ENCODE results near the gene PTPN6.

The PTPN6 gene

DNA sequence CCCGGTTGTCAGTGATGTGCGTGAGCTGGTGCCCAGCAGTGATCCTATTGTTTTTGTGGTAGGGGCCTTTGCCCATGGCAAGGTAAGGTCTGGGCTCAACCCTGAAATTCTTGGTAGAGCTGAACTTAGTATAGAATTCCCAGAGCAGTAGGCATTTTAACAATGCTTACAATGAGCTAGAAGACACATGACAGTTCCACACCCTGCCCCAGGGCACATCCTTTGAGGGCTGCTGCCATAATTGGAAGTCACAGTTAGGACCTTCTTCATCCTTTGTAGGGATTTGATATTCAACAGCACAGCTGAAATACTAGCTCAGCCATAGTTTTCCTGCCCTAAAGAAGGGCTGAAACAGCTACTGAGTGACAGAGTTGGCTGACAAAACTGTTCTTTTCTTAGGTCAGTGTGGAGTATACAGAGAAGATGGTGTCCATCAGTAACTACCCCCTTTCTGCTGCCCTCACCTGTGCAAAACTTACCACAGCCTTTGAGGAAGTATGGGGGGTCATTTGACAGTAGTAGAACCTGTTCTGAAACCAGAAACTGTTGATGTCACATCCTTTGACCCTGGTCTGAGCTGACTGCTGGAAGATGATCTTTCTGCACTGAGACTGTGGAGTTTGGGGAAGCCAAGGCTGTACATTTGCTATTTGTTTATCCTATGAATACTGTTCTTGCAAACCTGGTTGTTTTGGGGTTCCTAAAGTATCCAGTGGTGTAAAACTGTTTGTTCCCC lies 24.3 kb downstream of the PTPN6 start:
- DNase-seq = no peak

DNA sequence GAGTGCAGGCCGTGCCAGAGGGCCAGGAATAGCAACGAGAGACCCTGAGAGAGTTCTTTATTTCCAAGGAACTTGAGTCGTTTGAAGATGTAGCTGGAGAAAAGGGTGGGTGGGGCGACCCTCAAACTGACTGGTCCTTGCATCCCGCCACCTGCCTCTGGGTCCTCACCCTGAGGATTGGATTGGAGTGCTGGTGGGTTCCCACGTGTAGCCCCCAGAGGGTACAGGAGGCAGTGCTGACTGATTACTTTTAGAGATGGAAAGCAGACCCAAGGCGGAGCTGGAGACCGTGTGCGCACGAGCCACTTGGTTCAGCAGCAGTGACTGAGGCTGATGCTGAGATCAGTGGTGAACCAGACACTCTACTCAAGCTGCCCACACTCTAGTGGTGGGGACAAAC lies 26.5 kb downstream of the PTPN6 start:
- no peak for DNase-seq

DNA sequence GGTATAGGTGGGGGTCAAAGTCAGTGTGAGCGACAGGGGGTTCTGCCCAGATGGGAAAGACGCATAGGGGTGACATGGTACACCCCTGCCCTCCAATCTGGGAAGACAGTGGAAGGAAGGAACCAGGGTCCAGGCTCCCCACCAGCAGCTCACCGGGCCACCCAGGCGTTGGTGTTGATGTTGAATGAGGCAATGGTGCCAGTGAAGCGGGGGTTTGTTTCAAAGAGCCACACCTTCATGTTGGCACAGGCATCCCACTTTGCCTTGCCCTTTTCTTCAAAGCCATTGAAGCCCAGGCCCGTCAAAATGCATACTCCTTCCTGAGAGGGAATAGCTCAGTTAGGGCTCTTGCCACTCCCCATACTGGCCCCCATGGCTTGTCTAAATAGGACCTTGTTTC lies 27.0 kb downstream of the PTPN6 start:
- no peak for DNase-seq

DNA sequence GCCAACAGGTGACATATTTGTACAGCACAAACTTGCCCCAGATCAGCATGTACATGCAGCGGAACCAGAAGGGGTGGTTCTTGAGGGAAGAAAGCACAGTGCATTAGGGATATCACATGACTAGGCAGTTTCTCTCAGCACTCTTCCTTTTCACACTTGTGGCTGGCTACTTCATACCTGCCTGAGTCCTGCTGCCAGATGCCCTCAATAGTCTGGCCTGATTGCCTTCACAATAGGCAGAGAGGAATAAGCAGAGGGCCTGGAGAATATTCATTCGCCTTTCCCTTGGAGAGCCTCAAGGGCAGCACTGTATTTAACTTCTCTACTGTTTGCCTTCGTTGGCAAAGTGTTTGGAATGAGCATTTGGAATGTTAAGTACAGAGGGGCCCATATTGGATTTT lies 27.5 kb downstream of the PTPN6 start:
- DNase-seq = no peak

DNA sequence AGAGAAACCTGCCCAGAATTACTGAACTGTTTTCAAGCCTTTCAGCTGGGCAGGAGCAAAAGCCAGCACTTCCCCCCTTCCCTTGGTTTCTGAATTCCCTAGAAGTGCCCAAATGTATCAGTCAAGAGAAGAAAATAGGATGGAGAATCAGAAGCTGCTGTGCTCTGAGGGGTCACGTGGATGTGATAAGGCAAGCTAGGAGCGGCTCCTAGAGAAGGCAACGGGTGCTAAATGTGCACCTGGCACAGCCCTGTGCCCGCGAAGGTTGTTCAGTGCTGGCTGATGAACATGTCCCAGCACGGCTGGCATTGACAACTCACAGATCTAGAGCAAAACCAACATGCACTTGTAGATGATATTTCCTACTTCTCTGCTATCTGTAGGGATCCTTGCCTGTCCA lies 27.9 kb downstream of the PTPN6 start:
- no peak for DNase-seq

DNA sequence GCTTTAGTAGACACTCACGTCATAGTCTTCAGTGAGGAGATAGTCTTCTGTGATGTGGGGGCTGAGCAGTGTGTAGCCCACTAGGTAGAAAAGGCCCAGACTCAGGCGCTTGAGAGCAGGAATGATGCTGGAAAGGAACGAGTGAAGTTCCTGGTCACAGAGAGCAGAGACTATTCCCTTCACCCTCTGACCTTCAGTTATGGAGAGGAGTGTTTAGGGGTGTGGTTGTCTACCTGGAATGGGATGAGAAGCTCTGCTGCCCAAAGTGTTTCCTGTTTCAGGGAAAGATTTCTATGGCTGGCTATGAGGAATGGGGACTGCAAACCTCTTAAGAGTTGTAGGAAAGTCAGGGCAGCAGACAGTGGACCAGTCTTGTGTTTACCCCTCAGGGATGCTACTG lies 28.3 kb downstream of the PTPN6 start:
- DNase-seq = no peak

DNA sequence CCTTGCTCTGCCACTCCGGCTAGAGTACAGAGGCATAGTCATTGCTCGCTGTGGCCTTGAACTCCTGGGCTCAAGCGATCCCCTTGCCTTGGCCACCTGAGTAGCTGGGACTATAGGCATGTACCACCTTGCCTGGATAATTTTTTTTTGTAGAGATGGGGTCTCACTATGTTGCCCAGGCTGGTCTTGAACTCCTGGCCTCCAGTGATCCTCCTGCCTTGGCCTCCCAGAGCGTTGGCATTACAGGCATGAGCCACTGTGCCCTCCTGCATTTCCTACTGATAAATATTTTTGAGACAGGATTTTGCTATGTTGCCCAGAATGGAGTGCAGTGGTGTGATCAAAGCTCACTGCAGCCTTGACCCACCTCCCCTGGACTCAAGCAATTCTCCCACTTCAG lies 28.9 kb downstream of the PTPN6 start:
- no peak for DNase-seq

DNA sequence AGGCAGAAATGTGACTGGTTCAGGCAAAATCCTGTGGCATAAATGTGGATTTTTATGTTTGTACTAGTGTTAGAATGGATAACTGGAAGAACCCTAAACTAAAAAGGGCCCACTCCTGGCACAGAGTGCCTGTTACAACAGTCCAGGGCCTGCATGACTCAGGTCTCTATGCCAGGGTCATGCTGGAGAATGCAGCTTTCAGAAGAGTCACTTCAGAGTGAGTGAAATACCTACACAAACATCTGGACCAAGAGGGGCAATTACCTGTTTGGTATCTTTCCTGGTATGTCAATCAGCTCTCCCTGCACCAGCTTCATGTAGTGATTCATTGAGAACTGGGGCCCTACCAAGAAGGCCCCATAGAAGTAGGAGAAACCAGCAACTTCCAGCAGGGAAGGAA lies 29.6 kb downstream of the PTPN6 start:
- no peak for DNase-seq

DNA sequence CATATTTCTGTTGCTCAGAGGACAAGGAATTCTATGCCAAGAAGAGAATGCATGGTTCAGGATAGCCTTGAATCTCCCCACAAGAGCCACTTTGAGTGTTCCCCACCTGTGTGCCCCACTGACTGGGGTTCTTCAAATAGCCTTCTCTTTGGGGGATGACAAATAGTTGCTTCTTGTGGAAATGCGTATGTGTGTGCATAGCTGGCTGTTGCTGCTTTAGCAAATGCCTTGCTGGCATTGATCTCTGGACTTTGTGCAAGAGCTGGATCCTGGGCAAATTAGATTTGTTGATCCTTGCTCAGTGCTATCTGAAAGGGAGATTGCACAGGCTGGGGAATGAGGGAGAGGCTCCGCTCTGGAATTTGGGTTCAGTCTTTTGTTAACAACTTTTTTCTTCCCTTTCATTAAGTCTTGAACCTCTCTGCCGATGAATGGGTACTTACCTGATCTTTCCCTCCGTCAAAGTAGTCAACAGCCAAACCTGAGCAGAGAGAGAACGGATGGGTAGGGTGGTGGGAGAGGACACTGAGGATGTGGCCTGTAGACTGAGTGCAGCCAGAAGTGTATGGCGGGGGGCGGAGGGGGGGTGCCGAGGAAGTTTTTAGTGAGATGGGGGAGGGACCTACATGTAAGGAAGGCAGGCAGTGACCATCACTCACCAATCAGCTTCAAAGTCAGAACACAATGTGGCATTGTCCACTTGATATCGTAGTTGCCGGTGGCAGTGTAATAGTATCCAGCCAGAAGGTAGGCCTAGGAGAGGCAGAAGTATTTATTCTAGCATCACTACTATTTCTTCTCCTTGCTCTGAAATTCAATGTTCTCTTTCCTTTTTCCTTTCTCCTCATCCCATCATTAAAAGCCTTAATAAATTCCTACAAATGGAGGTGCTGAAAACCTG lies 30.2 kb downstream of the PTPN6 start:
- no peak for DNase-seq

DNA sequence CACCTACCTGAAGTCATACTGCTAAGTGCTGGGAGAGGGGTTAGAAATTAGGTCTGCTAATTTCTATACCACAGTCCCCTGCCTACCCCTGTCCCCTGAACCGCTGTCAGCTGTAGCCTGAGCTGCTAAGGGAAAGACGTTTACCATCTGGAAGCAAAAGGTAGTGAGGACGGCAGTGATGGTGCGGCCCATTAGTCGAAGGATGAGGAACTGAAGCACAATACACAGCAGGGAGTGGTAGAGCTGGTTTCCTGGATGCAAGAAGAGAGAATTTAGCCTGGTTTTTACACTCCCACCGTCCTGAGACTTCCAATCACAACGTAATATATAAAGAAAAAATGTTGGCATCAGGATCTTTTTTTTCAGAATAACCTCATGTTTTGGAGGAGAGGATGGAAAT lies 31.4 kb downstream of the PTPN6 start:
- DNase-seq = no peak

DNA sequence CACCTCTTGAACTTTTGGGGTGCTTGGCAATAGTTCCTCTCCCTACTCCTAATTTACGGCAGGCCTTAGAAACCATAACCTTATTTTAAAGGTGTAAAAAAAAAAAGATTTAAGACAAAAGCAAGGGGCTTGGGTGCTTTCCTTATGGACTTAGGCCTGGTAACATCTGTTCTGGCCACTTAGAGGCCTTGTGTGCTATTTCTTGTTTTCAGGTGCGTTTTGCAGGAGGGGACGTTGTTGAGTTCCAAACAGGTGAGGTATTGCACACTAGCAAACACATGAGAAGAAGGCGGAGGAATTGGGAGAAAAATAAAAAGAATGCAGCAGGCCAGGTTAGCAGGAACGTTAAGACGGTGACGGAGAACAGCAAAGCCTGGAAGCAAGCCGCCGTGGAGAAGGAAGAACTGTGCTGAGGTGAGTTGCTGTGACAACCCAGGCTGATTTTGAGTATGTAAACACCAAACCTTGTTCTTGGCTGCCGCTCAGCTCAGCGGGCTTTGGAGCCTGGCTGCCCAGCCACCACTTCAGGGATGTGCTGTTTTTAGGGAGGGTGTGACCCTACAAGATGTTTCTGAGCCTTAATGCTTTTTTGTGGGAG lies 36.9 kb downstream of the PTPN6 start:
- no peak for DNase-seq

DNA sequence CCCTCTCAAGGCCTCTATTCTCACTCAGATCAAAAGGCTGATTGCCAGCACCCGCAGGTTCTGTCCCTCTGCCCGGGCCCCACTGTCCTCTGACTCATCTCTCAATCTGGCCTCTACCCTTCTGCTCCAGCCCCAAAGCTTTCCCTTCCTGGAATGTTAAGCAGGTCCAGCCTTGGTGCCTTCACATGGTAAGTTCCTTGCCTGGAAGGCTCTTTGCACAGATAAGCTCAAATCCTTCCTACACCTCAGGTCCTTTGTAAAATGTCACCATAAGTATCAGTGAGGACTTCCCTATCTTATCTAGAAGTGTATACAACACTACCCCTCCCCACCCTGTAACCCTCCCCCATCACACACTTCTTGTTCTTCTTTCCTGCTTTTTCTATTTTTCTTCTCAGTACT lies 44.9 kb downstream of the PTPN6 start:
- DNase-seq = no peak

DNA sequence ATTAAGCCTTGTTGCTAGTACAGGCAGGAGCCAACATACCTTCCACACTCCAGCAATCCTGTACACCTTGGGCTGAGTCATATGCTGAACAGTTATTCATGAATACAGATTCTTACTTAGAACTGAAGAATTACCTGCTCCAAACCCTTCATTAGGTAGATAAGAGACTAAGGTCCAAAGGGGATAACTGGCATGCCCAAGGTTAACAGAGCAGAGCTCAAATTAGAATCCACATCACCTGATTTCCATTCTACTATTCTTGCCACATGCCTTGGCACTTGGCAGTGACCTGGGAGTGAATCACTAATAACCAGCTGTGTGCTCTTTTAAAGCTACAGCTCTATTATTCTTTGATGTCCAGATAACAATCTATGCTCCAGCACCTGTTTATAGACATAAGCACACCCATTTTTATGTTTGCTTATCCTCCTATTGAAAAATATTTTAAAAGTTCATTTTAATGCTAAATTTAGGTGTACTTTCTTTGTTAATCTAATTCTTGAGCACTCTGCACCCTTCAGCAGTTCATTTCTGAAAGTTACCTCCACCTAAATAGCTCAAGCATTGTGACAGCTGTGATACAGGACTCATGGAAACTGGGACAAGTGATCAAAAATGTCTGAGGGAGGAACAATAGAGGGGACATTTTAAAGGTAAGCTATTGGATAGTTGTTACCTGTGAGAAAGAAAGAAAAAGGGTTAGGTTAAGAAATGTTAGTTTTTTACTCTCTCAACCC lies 47.7 kb downstream of the PTPN6 start:
- DNase-seq = no peak

DNA sequence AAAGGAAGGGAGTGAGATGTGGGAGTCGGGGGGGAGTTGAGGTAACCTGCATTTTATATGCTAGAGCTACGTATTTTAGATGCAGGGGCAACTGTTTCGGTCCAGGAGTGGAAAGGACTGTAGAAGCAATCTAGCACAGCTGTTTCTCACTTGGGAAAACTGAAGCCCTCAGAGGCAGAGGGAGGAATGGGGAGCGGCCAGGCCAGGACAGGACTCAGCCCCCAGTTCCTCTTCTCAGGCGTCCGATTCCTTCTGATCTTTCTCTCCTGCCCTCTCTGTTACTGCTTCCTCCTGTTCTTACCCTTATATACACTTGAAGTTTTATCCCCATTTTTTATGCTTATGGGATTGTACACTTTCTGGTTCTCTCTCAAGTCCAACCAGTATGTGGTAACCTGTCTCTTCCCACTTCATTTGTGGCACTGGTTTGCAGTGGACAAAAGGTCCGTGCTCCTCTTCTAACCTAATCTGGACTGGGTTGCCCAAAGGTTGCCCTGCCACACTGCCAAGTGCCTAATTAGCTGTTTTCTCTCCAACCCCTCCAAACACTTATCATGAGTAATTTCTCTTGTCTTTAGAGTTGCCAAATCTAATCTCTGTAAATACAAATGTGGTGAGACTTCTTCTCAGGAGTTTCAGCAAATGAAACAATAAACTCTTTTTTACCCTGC lies 50.9 kb downstream of the PTPN6 start:
- DNase-seq = no peak

DNA sequence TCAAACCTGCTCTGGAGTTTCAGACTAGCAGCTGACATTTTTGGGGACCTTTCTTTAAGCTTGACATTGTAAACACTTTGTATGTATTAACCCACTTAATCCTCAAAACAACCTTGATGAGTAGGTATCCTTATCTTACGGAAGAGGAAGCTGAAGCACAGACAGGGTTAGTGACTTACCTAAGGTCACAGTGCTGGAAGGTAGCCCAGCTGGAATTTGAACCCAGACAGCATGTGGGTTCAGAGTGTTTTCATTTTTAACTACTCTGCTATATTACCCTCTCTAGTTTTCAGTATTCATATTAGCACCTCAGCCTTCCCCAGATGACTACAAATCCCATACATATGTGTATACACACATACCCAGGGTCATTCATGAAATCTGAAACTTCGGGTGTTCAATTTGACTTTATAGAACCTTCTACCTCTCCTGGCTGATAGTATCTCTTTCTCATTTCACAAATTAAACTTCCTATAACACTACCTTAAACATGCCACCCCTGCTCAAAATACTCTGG lies 53.2 kb downstream of the PTPN6 start:
- no peak for DNase-seq

DNA sequence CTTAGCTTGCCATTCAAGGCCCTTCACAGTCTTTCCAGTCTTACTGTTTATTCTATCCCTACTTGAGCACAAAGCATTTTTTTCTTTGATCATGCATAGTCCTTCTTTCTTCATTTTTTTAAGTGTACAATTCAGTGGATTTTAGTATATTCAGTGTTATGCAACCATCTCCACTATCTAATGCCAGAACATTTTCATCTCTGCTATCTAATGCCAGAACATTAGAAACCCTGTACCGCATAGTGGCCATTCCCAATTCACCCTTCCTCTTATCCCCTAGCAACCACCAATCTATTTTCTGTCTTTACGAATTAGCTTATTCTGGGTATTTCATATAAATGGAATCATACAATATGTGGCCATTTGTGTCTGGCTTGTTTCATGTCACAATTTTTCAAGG lies 53.7 kb downstream of the PTPN6 start:
- no peak for DNase-seq

DNA sequence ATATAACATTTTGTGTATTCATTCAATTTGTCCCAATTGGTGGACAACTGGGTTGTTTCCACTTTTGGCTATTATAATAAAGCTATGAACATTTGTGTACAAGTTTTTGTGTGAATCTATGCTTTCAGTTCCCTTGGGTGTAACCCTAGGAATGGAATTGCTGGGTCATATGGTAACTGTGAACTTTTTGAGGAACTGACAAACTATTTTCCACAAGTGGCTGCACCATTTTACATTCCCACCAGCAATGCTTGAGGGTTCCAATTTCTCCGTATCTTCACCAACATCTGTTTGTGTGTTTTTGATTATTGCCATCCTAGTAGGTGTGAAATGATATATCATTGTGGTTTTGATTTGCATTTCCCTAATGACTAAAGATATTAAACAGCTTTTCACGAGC lies 54.2 kb downstream of the PTPN6 start:
- DNase-seq = no peak

DNA sequence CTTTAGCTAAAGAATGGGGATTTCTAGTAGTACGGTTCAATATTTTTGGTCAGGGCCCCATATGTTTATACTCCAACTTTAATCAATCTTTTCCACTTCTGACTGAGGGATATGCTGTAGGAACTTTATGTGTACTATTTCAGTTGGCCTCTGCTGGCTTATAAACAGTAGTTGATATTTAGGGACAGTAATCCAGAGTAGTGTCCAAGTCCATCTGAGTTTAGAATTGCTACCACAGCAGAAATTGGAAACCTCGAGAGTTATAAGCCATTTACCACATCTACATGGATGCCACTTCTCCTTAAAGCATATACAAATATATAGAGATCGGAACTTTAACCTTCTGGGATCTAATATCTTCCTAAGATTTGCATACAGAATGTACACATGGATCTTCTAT lies 55.5 kb downstream of the PTPN6 start:
- no peak for DNase-seq

DNA sequence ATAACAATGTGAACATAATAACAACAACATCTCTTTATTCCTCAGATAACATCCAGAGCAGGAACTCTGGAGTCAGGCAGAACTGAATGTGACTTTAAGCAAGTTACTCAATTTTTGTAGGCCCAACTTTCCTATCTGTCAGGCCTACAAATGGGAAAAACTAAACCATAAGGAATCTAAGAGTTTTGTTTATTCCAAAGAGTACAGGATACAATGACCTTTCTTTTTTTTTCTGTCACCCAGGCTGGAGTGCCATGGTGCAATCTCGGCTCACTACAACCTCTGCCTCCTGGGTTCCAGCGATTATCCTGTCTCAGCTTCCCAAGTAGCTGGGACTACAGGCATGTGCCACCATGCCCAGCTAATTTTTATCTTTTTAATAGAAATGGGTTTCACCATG lies 57.7 kb downstream of the PTPN6 start:
- DNase-seq = no peak

DNA sequence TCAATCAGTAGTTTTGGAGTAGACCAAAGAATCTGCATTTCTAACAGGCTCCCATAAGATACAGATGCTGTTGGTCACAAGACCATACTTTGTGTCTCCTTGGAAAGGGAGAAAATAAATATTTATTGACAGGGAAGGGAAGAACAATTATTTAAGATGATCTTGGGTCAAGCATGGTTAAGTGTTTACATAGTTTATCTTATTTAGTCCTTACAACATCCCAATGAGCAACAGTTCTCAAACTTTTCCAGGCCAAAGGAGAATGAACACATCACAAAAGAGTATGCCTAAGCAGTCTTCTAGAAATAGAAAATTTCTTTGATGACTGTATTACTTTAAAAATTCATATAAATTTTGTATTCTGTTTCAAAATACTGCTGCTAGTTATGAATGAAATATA lies 58.4 kb downstream of the PTPN6 start:
- DNase-seq = no peak

Data from stimulated activated CD4-positive, alpha-beta T cell treated with anti-CD3 and anti-CD28 coated beads, Interleukin-4, amount 100 ng/mL, for 4 hours (primary cell).